GM19455 (cell line): ENCODE results near the gene NPDC1.
"Not testable (repeated sequence)": the region's sequence is repeated elsewhere in the genome, so short reads cannot be mapped to it uniquely, and the experiment has no call there.

Source experiments
- ATAC-seq: cut with Tn5 transposase; IDR thresholded peaks from one replicate; pipeline ENCODE4 v1.9.1; 2021; ENCODE audit not compliant: unreplicated experiment

NPDC1 gene

DNA sequence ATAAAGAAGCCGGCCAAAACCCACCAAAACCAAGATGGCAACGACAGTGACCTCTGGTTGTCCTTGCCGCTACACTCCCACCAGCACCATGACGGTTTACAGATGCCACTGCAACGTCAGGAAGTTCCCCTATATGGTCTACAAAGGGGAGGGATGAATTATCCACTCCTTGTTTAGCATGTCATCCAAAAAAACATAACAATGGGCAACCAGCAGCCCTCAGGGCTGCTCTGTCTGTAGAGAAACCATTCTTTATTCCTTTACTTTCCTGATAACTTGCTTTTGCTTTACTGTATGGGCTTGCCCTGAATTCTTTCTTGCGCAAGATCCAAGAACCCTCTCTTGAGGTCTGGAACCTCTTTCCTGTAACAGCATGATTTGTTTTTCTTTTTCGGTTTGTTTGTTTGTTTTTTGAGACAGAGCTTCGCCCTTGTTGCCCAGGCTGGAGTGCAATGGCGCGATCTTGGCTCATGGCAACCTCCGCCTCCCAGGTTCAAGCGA, 29.3 kb upstream of the NPDC1 start:
- ATAC-seq = no peak

DNA sequence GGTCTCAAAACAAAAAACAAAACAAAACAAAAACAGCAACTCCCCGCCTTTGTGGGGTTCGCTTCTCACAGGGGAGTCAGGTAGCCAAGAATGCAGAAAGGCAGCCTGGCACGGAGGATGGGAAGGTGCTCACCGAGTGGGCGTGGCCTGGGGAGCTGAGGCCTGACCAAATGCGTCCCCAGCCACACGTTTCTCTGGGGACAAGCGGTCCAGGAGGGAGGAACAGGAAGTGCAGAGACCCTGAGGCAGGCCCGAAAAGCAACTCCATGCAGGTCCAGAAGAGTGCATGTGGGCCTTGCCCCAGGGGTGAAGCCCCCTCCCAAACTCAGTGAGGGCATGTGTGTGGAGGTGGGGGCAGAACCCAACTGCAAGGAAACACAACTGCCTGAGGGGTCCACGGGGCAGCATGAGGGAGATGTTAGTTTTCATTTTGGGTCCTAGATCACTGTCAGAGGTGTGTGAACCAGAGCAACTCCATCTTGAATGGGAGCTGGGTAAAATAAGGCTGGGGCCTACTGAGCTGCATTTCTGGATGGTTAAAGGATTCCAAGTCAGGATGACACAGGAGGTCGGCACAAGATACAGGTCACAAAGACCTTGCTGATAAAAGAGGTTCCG, 28.8 kb upstream of the NPDC1 start:
- no peak for ATAC-seq

- no peak for ATAC-seq
Measured at GRCh38 chr9:137073992-137074399, 28.0 kb upstream of the NPDC1 start.

- ATAC-seq = no peak
Measured at GRCh38 chr9:137071282-137071681, 25.3 kb upstream of the NPDC1 start.

DNA sequence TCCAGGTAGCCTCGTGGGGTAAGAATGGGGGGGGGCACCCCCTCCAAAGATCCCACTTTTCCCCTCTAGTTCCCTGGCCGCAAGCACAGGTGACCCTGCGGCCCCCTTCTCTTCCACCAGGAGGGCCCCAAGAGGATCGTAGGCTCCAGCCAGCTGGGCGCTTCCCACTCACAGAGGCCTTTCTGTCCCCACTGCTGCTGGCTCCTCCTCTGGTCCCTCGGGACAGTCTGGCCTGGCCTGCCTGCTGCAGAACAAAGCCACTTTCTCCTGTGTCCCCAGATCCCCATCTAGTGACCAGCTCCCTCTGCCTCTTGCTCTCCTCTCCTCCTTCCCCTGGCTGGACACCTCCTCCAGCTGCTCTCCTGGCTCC, 24.9 kb upstream of the NPDC1 start:
- no peak for ATAC-seq

GRCh38 chr9:137070201-137070905, 24.4 kb upstream of the NPDC1 start, which contains the start of gene SAPCD2:
TSS of gene SAPCD2 (minus strand) at chr9:137070557. CDS start at chr9:137070460, 97 bp downstream.
- ATAC-seq = peak; percentile 66

DNA sequence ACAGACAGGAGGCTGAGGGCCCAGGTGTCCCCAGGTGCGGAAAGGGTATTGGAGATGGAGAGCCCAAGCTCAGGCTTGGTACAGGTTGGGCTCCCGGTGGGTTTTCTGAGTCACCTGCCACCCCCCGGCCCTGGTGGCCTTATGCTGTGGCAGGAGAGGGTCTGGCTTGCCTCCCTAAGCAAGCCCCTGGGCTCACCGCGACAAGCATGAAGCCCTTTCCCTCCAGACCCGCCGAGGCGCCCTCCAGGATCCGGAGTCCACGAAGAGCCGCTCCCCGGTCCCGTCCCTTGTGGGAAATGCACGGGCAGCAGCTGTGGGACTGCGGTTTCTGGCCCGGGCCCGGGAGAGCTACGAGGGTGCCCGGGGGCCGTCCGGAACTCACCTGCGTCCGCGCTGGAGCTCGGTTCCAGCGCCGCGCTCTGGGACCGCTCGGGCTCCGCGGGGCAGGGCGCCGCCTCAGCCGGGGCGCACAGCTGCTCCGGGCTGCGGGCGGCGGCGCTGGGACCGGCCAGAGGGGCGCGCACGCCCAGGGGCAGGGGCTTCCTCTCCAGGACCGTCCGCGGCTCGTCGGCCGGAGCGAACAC, 23.6 kb upstream of the NPDC1 start:
- ATAC-seq = no peak

DNA sequence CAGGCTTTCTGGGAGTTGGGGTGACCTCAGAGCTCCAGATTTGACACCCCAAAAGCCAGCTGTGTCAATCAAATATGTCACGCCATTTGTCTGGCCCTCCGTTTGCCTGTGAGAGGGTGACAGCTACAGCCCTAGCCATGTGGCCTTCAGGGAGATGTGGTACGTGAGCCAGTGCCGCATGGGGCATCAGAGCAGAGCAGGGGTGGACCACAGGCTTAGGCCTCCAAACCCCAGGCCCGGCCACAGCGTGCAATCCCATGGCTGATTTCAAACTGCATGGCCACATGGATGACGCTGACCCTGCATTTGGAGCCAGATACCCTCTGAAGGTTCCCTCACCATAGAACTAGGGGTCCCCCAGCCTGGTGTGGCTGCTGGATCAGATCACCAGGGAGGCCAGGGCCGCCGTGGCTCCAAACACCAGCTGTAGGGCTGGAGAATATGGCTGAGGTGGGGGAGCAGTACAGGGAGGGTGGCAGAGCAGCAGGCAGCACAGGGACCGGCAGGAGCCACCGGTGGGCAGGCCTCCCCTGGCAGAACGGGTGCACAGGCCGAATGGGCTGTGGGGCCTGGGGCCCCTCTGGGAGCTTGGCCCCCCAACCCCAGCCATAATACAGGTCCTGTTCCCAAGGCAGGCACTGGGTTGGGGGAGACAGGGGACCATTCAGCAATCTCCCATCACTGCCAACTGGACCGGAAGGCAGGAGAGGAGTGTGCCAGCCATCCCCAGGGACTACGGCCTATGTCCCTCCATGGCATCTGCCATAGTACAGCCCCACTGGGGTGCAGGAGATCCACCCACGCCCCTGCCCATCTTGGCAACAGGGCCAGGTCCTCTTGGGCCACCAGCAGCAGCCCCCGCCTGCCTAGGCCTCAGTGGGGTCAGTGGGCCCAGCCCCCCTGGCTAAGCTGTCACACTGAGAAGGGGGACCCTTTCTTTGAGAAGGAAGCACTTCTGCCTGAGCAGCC, 22.8 kb upstream of the NPDC1 start:
- no peak for ATAC-seq

DNA sequence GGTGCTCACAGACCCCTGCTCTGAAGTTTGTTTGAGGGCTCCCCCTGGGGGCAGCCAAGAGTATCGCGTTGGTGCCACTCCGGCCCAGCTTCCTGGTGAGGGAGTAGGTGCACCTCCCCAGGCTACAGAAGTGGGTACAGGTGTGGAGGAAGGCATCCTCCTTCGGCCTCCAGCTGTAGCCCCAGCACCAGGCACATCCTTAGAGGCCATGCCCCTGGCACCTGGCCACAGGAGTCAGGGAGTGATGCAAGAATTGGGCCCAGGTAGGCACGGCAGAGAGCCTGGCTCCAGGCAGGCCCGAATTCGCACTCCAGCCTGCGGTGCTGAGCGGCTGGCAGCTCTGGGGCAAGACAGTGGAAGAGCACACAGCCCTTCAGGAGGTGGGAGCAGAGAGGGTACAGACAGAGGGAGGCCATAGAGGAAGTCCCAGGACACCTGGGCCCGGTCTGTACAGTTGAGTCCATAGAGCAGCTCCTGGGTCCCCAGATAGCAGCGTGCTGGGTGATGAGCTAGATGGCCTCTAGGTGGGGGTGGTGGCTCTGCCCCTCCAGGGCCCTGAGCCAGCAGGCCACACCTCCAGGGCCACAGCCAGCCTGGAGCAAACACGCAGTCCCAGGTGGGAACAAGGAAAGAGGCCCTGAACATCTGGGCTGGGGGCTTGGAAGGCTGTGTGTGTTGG, 22.0 kb upstream of the NPDC1 start:
- ATAC-seq = no peak

GRCh38 chr9:137066096-137066861, 20.3 kb upstream of the NPDC1 start:
- no peak for ATAC-seq

DNA sequence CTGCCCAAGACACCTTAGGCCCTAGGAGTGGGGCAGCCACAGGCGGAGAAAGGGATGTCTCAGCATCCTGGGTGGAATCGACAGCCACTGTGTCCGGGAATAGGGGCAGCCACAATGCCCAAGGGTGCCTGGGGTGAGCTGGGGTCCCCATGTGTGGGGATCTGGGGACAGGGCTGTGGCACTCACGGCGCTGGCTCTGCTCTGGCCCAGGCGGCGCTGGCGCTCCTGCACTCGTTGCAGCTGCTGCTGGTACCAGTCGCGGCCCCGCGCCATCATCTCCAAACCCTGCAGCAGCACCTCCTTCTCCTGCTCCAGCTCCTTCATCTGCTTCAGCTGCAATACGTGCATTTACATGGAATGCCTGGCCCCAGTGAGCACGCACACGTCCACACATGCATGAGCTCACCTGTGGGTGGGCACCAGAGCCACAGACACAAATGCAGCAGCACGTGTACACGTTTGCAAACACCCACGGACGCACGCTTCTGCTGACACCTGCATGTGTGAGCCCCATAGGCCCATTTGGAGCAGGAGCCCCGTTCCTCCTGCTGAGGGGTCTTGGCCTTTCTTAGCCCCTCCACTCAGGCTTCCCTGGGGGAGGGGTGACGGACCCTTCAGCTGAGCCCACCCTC, 19.5 kb upstream of the NPDC1 start:
- no peak for ATAC-seq

DNA sequence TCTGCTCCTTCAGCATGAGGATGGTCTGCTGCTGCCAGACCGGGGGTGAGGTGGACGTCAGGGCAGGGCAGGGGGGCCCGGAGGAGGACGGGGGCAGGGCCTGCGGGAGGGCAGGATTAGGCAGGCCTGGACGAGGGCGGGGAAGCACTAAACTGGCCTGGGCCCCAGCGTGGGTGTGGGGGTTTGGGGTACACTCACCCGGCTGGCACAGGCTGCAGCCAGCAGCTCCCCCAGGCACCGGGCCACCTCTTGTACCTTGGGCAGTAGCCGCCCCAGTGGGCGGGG, 18.8 kb upstream of the NPDC1 start:
- ATAC-seq = no peak

- no peak for ATAC-seq
Measured at GRCh38 chr9:137064027-137064879, 18.3 kb upstream of the NPDC1 start.

GRCh38 chr9:137063311-137064026, 17.5 kb upstream of the NPDC1 start:
- ATAC-seq = no peak

DNA sequence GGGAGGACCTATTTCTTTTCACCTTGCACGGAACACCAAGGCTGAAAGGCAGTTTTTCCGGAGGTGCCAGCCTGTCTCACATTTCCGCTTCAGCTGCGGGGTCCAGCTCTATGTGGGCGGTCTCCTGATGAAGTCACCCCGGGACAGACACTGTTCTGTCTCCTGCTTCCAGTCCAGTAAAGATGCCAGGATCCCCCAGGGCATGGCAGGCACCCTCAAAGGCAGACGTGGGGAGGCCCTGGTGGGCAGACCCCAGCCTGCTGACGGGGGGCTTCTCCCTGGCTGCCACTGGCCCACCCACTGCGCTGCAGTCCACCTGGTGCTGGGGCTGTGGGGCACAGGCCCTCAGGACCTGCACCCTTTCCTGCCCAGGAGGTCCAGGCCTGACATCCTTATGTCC, 16.8 kb upstream of the NPDC1 start:
- ATAC-seq = not testable (repeated sequence)

DNA sequence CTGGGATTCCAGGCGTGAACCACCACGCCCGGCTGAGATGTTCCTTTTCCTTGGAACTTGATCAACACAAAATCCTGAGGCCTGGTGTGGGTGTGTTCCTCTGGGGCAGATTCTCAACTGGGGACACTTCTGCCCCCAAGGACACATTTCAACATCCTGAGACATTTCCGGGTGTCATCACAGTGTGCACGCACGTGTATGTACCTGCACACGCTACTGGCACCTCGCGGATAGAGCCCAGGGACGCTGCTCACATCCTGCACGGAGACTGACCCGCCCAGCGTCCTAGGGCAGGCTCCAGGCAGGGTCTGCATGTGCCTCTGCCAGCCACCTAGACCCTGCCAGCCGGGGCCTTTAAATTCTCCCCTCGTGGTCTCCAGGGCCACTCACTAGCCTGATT, 16.4 kb upstream of the NPDC1 start:
- ATAC-seq = no peak

GRCh38 chr9:137058521-137059234, 12.7 kb upstream of the NPDC1 start:
- ATAC-seq = no peak
